Caco-2 (cell line): ENCODE data around the gene CDC14A. TPM values are rescaled to one million over a fixed set of nuclear protein-coding genes. Genes with fewer than 3 reads are reported as not detected.

ENCODE experiments used
- BruUV-seq: library from RNA; stranded (reverse); fragments of 400-500 nt; replicated peaks from 2 replicates; lab custom pipeline; 2021; lab: Mats Ljungman, UMichigan
- CTCF ChIA-PET: fragments of 300-600 bp; sonication (Branson Sonifier 250); formaldehyde crosslinking; loops from one replicate; lab custom pipeline; 2022; ENCODE audit warnings: antibody characterized with exemption; lab: Charles Lee
- POLR2A ChIA-PET: fragments of 300-600 bp; sonication (Branson Sonifier 250); formaldehyde crosslinking; loops from one replicate; lab custom pipeline; 2022; ENCODE audit warnings: antibody characterized with exemption; lab: Charles Lee
- DNase-seq, 2 experiments: peaks; one replicate each; pipeline versions ENCODE4 v3.0.0 to v3.0.0-alpha.2; 2020 to 2022
- H3K27me3 ChIP-seq: replicated peaks from 2 replicates; pipeline ENCODE4 v1.6.0; 2011; ENCODE audit warnings: low read length; ENCODE audit not compliant: control insufficient read depth, insufficient read depth
- H3K36me3 ChIP-seq: 2 replicates; pipeline ENCODE4 v1.5.1; 2011; ENCODE audit warnings: low read length; ENCODE audit not compliant: control insufficient read depth, insufficient read depth
- H3K4me1 ChIP-seq: fragments of 250-450 bp; sonication (Bioruptor Pico); 2 replicates; pipeline ENCODE4 v1.5.1; 2020; ENCODE audit warnings: mild to moderate bottlenecking
- H3K4me3 ChIP-seq: 2 replicates; pipeline ENCODE4 v1.5.1; 2011; ENCODE audit warnings: low read depth, mild to moderate bottlenecking, control low read depth, low read length
- H3K9me3 ChIP-seq: fragments of 250-450 bp; sonication (Bioruptor Pico); 2 replicates; pipeline ENCODE4 v1.5.1; 2020; ENCODE audit warnings: mild to moderate bottlenecking, moderate library complexity
- H3K27ac Mint-ChIP-seq: one replicate; pipeline ENCODE4 v1.8.0; 2022; ENCODE audit warnings: mixed read lengths; ENCODE audit not compliant: unreplicated experiment
- H3K27me3 Mint-ChIP-seq: one replicate; pipeline ENCODE4 v1.8.0; 2022; ENCODE audit warnings: mixed read lengths; ENCODE audit not compliant: insufficient read depth, unreplicated experiment
- H3K36me3 Mint-ChIP-seq: one replicate; pipeline ENCODE4 v1.8.0; 2022; ENCODE audit warnings: mild to moderate bottlenecking, mixed read lengths; ENCODE audit not compliant: insufficient read depth, unreplicated experiment
- H3K4me1 Mint-ChIP-seq: one replicate; pipeline ENCODE4 v1.8.0; 2022; ENCODE audit warnings: low read depth, mixed read lengths; ENCODE audit not compliant: unreplicated experiment
- H3K4me3 Mint-ChIP-seq: one replicate; pipeline ENCODE4 v1.8.0; 2022; ENCODE audit warnings: mild to moderate bottlenecking, moderate library complexity, mixed read lengths; ENCODE audit not compliant: unreplicated experiment
- H3K9me3 Mint-ChIP-seq: one replicate; pipeline ENCODE4 v1.8.0; 2022; ENCODE audit warnings: mixed read lengths; ENCODE audit not compliant: unreplicated experiment
- CTCF ChIP-seq, 2 experiments: fragments of 200-600 bp in 1 of 2; IDR thresholded peaks; 1 replicate in 1 of 2; 2 replicates in 1 of 2; pipeline versions ENCODE4 v1.5.1 to v1.8.0; 2011 to 2022; ENCODE audit warnings: antibody characterized with exemption in 1 of 2, control low read depth in 1 of 2, inconsistent platforms in 1 of 2, low read depth in 1 of 2, low read length in 1 of 2, mild to moderate bottlenecking in 1 of 2, moderate library complexity in 1 of 2; ENCODE audit not compliant: insufficient read depth in 1 of 2, severe bottlenecking in 1 of 2, unreplicated experiment in 1 of 2
- intact Hi-C: fragments of 100-400 bp; cut with micrococcal nuclease; formaldehyde crosslinking; loops from one replicate; pipeline ENCODE4 v1.10.0; 2022; ENCODE audit not compliant: unreplicated experiment
- total RNA-seq: library from RNA; stranded (reverse); gene quantifications from 2 replicates; pipeline ENCODE4 v1.2.3, GENCODE V29; 2022

The CDC14A gene
- total RNA-seq, 1 experiment from 2014 or later, result 7.3 TPM

GRCh38 chr1:100511058-100511457, 158.8 kb downstream of the CDC14A start:
- no peaks in the 10 kb centered on the region for H3K4me1 ChIP-seq
- no peaks in the 10 kb centered on the region for H3K9me3 ChIP-seq
- ChIA-PET POLR2A (no interaction called here), CTCF (no interaction called here)
- H3K27ac Mint-ChIP-seq, result no peak overlapping the region
- TF ChIP-seq CTCF (IDR thresholded peaks at IDR 0.05; ENCODE audit: insufficient read depth in 1 of 2, low read depth in 1 of 2, low read length in 1 of 2, severe bottlenecking in 1 of 2, unreplicated experiment in 1 of 2), result no peak
- no TSS peak for BruUV-seq
- no peak overlapping the region for H3K4me3 ChIP-seq
- no peak for DNase-seq
- H3K36me3 Mint-ChIP-seq, result no peaks in the 10 kb centered on the region
- no peaks in the 10 kb centered on the region for H3K27me3 ChIP-seq
- H3K4me1 Mint-ChIP-seq, result no peaks in the 10 kb centered on the region
- no peaks in the 10 kb centered on the region for H3K27me3 Mint-ChIP-seq
- H3K9me3 Mint-ChIP-seq, result no peaks in the 10 kb centered on the region
- H3K36me3 ChIP-seq, result no peaks in the 10 kb centered on the region
- no peak overlapping the region for H3K4me3 Mint-ChIP-seq
- intact Hi-C loops, result no loop called here

DNA sequence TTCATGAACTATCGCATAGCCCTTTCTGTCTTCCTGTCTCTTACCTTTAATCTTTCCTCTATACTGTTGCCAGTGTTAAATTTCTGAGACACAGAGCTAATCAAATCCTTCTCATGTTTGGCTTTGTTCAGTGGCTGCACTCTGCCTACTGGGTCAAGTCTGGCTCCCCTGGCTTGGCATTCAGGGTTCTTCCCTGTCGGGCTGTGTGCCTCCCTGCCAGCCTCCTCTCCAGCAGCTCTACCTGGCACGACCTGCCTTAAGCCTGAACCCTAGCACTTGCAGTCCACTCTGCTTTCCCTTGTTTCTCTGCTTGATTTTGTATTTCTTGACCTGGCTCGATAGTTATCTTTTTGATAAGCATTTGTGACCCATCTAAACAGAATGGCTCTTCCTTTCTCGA, 159.5 kb downstream of the CDC14A start:
- TF ChIP-seq CTCF (IDR thresholded peaks at IDR 0.05; ENCODE audit: insufficient read depth in 1 of 2, low read depth in 1 of 2, low read length in 1 of 2, severe bottlenecking in 1 of 2, unreplicated experiment in 1 of 2), result no peak
- BruUV-seq, result no TSS peak
- Histone ChIP-seq H3K36me3 (no peaks in the 10 kb centered on the region), H3K27me3 (no peaks in the 10 kb centered on the region), H3K9me3 (no peaks in the 10 kb centered on the region), H3K4me1 (no peaks in the 10 kb centered on the region), H3K4me3 (no peak overlapping the region)
- ChIA-PET POLR2A (no interaction called here), CTCF (no interaction called here)
- H3K27ac Mint-ChIP-seq, result no peak overlapping the region
- no peaks in the 10 kb centered on the region for H3K9me3 Mint-ChIP-seq
- no peaks in the 10 kb centered on the region for H3K36me3 Mint-ChIP-seq
- intact Hi-C loops, result no loop called here
- H3K27me3 Mint-ChIP-seq, result no peaks in the 10 kb centered on the region
- H3K4me1 Mint-ChIP-seq, result no peaks in the 10 kb centered on the region
- H3K4me3 Mint-ChIP-seq, result no peak overlapping the region
- DNase-seq, result no peak

DNA sequence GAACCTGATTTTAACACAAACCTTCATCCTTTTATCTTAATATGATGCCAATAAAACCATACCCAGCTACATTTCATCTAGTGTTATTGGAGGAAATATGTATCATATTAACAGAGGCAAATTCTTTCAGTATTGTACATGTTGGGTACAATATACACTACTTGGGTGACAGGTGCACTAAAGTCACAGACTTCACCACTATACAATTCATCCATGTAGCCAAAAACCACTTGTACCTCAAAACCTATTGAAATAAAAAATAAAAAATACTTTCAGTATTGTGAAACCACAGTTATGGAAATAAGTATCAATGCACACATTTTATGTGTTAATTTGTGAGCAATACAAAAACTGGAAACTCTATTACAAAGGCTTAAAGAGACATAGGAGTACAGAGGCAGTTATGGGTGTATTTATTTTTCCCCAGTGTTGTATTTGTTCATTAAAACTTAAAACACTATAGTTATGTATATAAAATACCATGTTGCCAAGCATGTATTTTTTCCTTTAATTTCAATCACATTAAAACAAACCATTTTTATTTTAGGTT, 160.6 kb downstream of the CDC14A start:
- Histone ChIP-seq H3K9me3 (no peaks in the 10 kb centered on the region), H3K36me3 (no peaks in the 10 kb centered on the region), H3K27me3 (no peaks in the 10 kb centered on the region), H3K4me1 (no peaks in the 10 kb centered on the region), H3K4me3 (no peak overlapping the region)
- no peak overlapping the region for H3K27ac Mint-ChIP-seq
- no peaks in the 10 kb centered on the region for H3K9me3 Mint-ChIP-seq
- intact Hi-C loops, result no loop called here
- no peak overlapping the region for H3K4me3 Mint-ChIP-seq
- TF ChIP-seq CTCF (IDR thresholded peaks at IDR 0.05; ENCODE audit: insufficient read depth in 1 of 2, low read depth in 1 of 2, low read length in 1 of 2, severe bottlenecking in 1 of 2, unreplicated experiment in 1 of 2), result no peak
- no peak for DNase-seq
- H3K4me1 Mint-ChIP-seq, result no peaks in the 10 kb centered on the region
- H3K27me3 Mint-ChIP-seq, result no peaks in the 10 kb centered on the region
- H3K36me3 Mint-ChIP-seq, result no peaks in the 10 kb centered on the region
- ChIA-PET POLR2A (no interaction called here), CTCF (no interaction called here)
- no TSS peak for BruUV-seq
